ENCODE data around the gene AGPS.
"Not testable (repeated sequence)": the region's sequence is repeated elsewhere in the genome, so short reads cannot be mapped to it uniquely, and the experiment has no call there.

The AGPS gene

GRCh38 chr2:177459756-177460155 is 67.2 kb downstream of the AGPS start:
- H3K9me3 ChIP-seq (ENCODE audit: control insufficient read depth, insufficient read depth, low read depth, low read length); H3K27ac ChIP-seq (ENCODE audit: extremely low read depth, low read depth, low read length); CTCF ChIA-PET; H3K4me1 ChIP-seq (ENCODE audit: control insufficient read depth, insufficient read depth, low read length); H3K4me3 ChIP-seq (ENCODE audit: low read depth, low read length); POLR2A ChIA-PET: not testable (repeated sequence)
- TF ChIP-seq ZNF146 (tag by site-specific recombination; IDR thresholded peaks at IDR 0.05): peak; percentile 87
- H3K36me3 ChIP-seq (ENCODE audit: control insufficient read depth in 2 of 2, insufficient read depth in 1 of 2, low read length in 2 of 2): peaks cover 4 to 22% of the 10 kb centered on the region in 2 experiments; a peak in 2 of 3 replicates

DNA sequence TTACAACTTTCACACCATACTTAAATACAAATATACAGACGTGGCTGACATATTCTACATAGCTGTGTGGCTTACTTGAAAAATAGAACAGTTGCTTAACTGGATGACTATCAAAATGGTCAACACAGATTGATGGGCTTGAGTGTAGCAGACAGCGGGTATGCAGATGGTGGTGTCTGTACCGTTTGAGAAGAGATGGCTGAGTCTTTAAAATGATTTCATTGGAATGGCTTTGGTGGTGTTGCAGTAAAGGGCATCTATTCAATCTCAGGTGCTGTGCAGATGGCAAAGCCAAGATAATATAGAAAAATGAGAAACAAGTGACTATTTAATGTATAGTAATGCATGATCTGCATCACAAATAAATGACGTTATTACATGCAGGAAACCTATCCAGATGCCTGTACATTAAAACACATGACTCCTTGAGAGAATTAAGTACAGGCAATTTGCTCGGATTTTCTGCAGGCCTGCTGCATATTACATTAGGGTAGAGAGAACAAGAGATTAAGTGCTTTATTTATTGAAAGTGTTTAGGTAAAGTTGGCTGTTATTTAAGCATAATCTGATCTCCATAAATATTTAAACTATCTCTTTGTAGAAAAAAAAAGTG is 68.5 kb downstream of the AGPS start:
- H3K4me3 ChIP-seq (ENCODE audit: low read depth, low read length): no peak overlapping the region
- H3K4me1 ChIP-seq (ENCODE audit: control insufficient read depth, insufficient read depth, low read length): no peaks in the 10 kb centered on the region
- peaks cover 4 to 24% of the 10 kb centered on the region in 2 experiments; a peak in 2 of 3 replicates for H3K36me3 ChIP-seq (ENCODE audit: control insufficient read depth in 2 of 2, insufficient read depth in 1 of 2, low read length in 2 of 2)
- H3K9me3 ChIP-seq (ENCODE audit: control insufficient read depth, insufficient read depth, low read depth, low read length): no peaks in the 10 kb centered on the region
- ChIA-PET CTCF (interaction anchor here (0.7 to 1.1 kb wide), 2 partner anchors 43 to 313 kb away, joined by 3 to 4 read pairs; no protein-coding TSS in a partner anchor), POLR2A (no interaction called here)
- TF ChIP-seq ZNF302 (tag by site-specific recombination; IDR thresholded peaks at IDR 0.05; ENCODE audit: low read depth): no peak
- TF ChIP-seq ZNF555 (tag by site-specific recombination; conservative IDR thresholded peaks at IDR 0.05): no peak
- TF ChIP-seq ELK4 (IDR thresholded peaks at IDR 0.05; ENCODE audit: borderline replicate concordance, low read depth, low read length): no peak
- no peak for TF ChIP-seq ZNF580 (tag by site-specific recombination; IDR thresholded peaks at IDR 0.05)
- no peak for TF ChIP-seq ZNF571 (tag by site-specific recombination; IDR thresholded peaks at IDR 0.05)
- no peak for TF ChIP-seq ZNF223 (tag by site-specific recombination; IDR thresholded peaks at IDR 0.05)
- TF ChIP-seq ZNF404 (tag by site-specific recombination; IDR thresholded peaks at IDR 0.05): no peak
- no peak for TF ChIP-seq ZNF366 (tag by site-specific recombination; conservative IDR thresholded peaks at IDR 0.05)
- no peak for TF ChIP-seq ZBTB1 (tag by site-specific recombination; IDR thresholded peaks at IDR 0.05)
- TF ChIP-seq ZNF776 (tag by site-specific recombination; IDR thresholded peaks at IDR 0.05; ENCODE audit: borderline replicate concordance): no peak
- TF ChIP-seq, protein P1, sequence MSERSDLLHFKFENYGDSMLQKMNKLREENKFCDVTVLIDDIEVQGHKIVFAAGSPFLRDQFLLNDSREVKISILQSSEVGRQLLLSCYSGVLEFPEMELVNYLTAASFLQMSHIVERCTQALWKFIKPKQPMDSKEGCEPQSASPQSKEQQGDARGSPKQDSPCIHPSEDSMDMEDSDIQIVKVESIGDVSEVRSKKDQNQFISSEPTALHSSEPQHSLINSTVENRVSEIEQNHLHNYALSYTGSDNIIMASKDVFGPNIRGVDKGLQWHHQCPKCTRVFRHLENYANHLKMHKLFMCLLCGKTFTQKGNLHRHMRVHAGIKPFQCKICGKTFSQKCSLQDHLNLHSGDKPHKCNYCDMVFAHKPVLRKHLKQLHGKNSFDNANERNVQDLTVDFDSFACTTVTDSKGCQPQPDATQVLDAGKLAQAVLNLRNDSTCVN (tag by site-specific recombination; optimal IDR thresholded peaks at IDR 0.05): no peak
- TF ChIP-seq ZNF585B (tag by site-specific recombination; IDR thresholded peaks at IDR 0.05): no peak
- TF ChIP-seq SETDB1 (IDR thresholded peaks at IDR 0.05; ENCODE audit: insufficient read length, low read length): no peak
- H3K27ac ChIP-seq (ENCODE audit: extremely low read depth, low read depth, low read length): no peak overlapping the region

GRCh38 chr2:177464549-177464948 is 72.0 kb downstream of the AGPS start:
- H3K36me3 ChIP-seq (ENCODE audit: control insufficient read depth in 2 of 2, insufficient read depth in 1 of 2, low read length in 2 of 2): peaks cover 4 to 33% of the 10 kb centered on the region in 2 experiments; a peak in 2 of 3 replicates
- no peak overlapping the region for H3K27ac ChIP-seq (ENCODE audit: extremely low read depth, low read depth, low read length)
- ChIA-PET POLR2A (no interaction called here), CTCF (interaction anchor here (0.8 kb wide), 1 partner anchor 14 kb away, joined by 3 read pairs; no protein-coding TSS in a partner anchor)
- no peaks in the 10 kb centered on the region for H3K4me1 ChIP-seq (ENCODE audit: control insufficient read depth, insufficient read depth, low read length)
- H3K4me3 ChIP-seq (ENCODE audit: low read depth, low read length): no peak overlapping the region
- no peak for TF ChIP-seq ZFP37 (tag by site-specific recombination; IDR thresholded peaks at IDR 0.05)
- no peaks in the 10 kb centered on the region for H3K9me3 ChIP-seq (ENCODE audit: control insufficient read depth, insufficient read depth, low read depth, low read length)

All from HEK293 (cell line).